Activated naive CD8-positive, alpha-beta T cell treated with anti-CD3 and anti-CD28 coated beads, Interleukin-2, amount 10 ng/mL, durations not matched to agents 7 days and 5 days (primary cell): ENCODE results near the gene GPR15LG. TPM values are rescaled to one million over a fixed set of nuclear protein-coding genes. Genes with fewer than 3 reads are reported as not detected.
"Not testable (repeated sequence)": the region's sequence is repeated elsewhere in the genome, so short reads cannot be mapped to it uniquely, and the experiment has no call there.

ENCODE experiments used
- ATAC-seq: fragments of 150-1000 bp; cut with Tn5 transposase; one replicate; pipeline ENCODE4 v1.10.0; 2021; ENCODE audit warnings: low read depth, moderate library complexity
- POLR2A ChIA-PET: fragments of 350-600 bp; sonication (Branson Sonifier 250); formaldehyde crosslinking; loops from one replicate; lab custom pipeline; 2021; ENCODE audit warnings: antibody characterized with exemption; lab: Charles Lee
- DNase-seq: peaks from one replicate; pipeline ENCODE4 v3.0.0; 2021
- H3K27ac Mint-ChIP-seq: one replicate; pipeline ENCODE4 v1.8.0; 2022; ENCODE audit warnings: mild to moderate bottlenecking, mixed read lengths
- H3K27me3 Mint-ChIP-seq: one replicate; pipeline ENCODE4 v1.8.0; 2022; ENCODE audit warnings: mild to moderate bottlenecking, moderate library complexity, mixed read lengths
- H3K36me3 Mint-ChIP-seq: one replicate; pipeline ENCODE4 v1.8.0; 2021; ENCODE audit warnings: mild to moderate bottlenecking, mixed read lengths
- H3K4me1 Mint-ChIP-seq: one replicate; pipeline ENCODE4 v1.8.0; 2021; ENCODE audit warnings: mixed read lengths
- H3K4me3 Mint-ChIP-seq: one replicate; pipeline ENCODE4 v1.8.0; 2022; ENCODE audit warnings: mild to moderate bottlenecking, moderate library complexity, mixed read lengths
- H3K9me3 Mint-ChIP-seq: one replicate; pipeline ENCODE4 v1.8.0; 2021; ENCODE audit warnings: mixed read lengths
- total RNA-seq, 2 experiments: library from RNA; stranded (reverse); gene quantifications; one replicate each; pipeline ENCODE4 v1.2.3, GENCODE V29; 2021

The GPR15LG gene
- not detected for total RNA-seq

GRCh38 chr10:84173501-84173929 lies at the start of gene GPR15LG:
Gene GPR15LG, plus strand, starts transcription at chr10:84173801. Its CDS starts 51 bp downstream, at chr10:84173852.
- no peaks in the 10 kb centered on the region for H3K27me3 Mint-ChIP-seq
- DNase-seq (no peak), ATAC-seq (no peak)
- no peaks in the 10 kb centered on the region for H3K9me3 Mint-ChIP-seq
- H3K36me3 Mint-ChIP-seq, result no peaks in the 10 kb centered on the region
- POLR2A ChIA-PET, result no interaction called here
- no peak within 1 kb of the TSS for H3K4me3 Mint-ChIP-seq
- H3K4me1 Mint-ChIP-seq, result peaks cover 4% of the 10 kb centered on the region
- H3K27ac Mint-ChIP-seq, result peak within 1 kb of the TSS; percentile 36

- H3K27ac Mint-ChIP-seq, H3K4me1 Mint-ChIP-seq, H3K36me3 Mint-ChIP-seq, POLR2A ChIA-PET, H3K4me3 Mint-ChIP-seq, ATAC-seq, DNase-seq: not testable (repeated sequence)
- H3K27me3 Mint-ChIP-seq, result peaks cover 11% of the 10 kb centered on the region
- peaks cover 13% of the 10 kb centered on the region for H3K9me3 Mint-ChIP-seq
Observed at GRCh38 chr10:84125910-84126784, 47.5 kb upstream of the GPR15LG start.

GRCh38 chr10:84126785-84127167 lies 46.8 kb upstream of the GPR15LG start:
- no peak for ATAC-seq
- DNase-seq, result no peak
- H3K27ac Mint-ChIP-seq, result no peak overlapping the region
- peaks cover 11% of the 10 kb centered on the region for H3K27me3 Mint-ChIP-seq
- H3K36me3 Mint-ChIP-seq, result peaks cover 2% of the 10 kb centered on the region
- H3K4me1 Mint-ChIP-seq, result no peaks in the 10 kb centered on the region
- H3K4me3 Mint-ChIP-seq, result no peak overlapping the region
- H3K9me3 Mint-ChIP-seq, result peaks cover 13% of the 10 kb centered on the region
- POLR2A ChIA-PET, result no interaction called here

GRCh38 chr10:84135836-84136235 lies 37.8 kb upstream of the GPR15LG start:
- H3K27ac Mint-ChIP-seq, result no peak overlapping the region
- ATAC-seq, result no peak

GRCh38 chr10:84137811-84138210 lies 35.8 kb upstream of the GPR15LG start:
- POLR2A ChIA-PET, result interaction anchor here (2.9 kb wide), 1 partner anchor 39 kb away, joined by 10 read pairs; no protein-coding TSS in a partner anchor
- Mint-ChIP-seq H3K27me3 (peaks cover 5% of the 10 kb centered on the region), H3K4me1 (peaks cover 22% of the 10 kb centered on the region), H3K9me3 (no peaks in the 10 kb centered on the region), H3K36me3 (peaks cover 2% of the 10 kb centered on the region), H3K4me3 (no peak overlapping the region), H3K27ac (no peak overlapping the region)
- DNase-seq, result no peak
- ATAC-seq, result no peak

More at GRCh38 chr10:84135836-84136235, 37.8 kb upstream of the GPR15LG start:
- H3K4me3 Mint-ChIP-seq, result no peak overlapping the region
- no peak for DNase-seq
- peaks cover 5% of the 10 kb centered on the region for H3K27me3 Mint-ChIP-seq
- no peaks in the 10 kb centered on the region for H3K36me3 Mint-ChIP-seq
- H3K4me1 Mint-ChIP-seq, result peaks cover 11% of the 10 kb centered on the region
- POLR2A ChIA-PET, result no interaction called here
- H3K9me3 Mint-ChIP-seq, result no peaks in the 10 kb centered on the region

- peaks cover 5% of the 10 kb centered on the region for H3K27me3 Mint-ChIP-seq
- H3K4me1 Mint-ChIP-seq, result peaks cover 22% of the 10 kb centered on the region
- ATAC-seq, result no peak
- H3K36me3 Mint-ChIP-seq, result peaks cover 5% of the 10 kb centered on the region
- H3K9me3 Mint-ChIP-seq, result no peaks in the 10 kb centered on the region
- POLR2A ChIA-PET, result interaction anchor here (1.0 to 2.9 kb wide), 4 partner anchors 10 to 197 kb away, joined by 4 to 12 read pairs (median 7); no protein-coding TSS in a partner anchor
- peak overlapping the region; percentile 98 for H3K27ac Mint-ChIP-seq
- peak overlapping the region; percentile 93 for H3K4me3 Mint-ChIP-seq
- no peak for DNase-seq
Observed at GRCh38 chr10:84138478-84139125, 35.0 kb upstream of the GPR15LG start.

GRCh38 chr10:84139126-84140035 lies 34.2 kb upstream of the GPR15LG start, which contains the start of gene GHITM:
Gene GHITM, plus strand, starts transcription at chr10:84139509. Its CDS starts 1,992 bp downstream, at chr10:84141501.
- Mint-ChIP-seq H3K4me3 (peak within 1 kb of the TSS; percentile 93), H3K9me3 (no peaks in the 10 kb centered on the region), H3K27me3 (peaks cover 2% of the 10 kb centered on the region), H3K4me1 (peaks cover 22% of the 10 kb centered on the region), H3K36me3 (peaks cover 9% of the 10 kb centered on the region), H3K27ac (peak within 1 kb of the TSS; percentile 98)
- ATAC-seq, result peak; percentile 95
- DNase-seq, result peak; percentile 99
- POLR2A ChIA-PET, result interaction anchor here (1.0 to 2.9 kb wide), 4 partner anchors 9 to 196 kb away, joined by 4 to 12 read pairs (median 7); no protein-coding TSS in a partner anchor

GRCh38 chr10:84140036-84140379 lies 33.6 kb upstream of the GPR15LG start:
- no peak for DNase-seq
- Mint-ChIP-seq H3K9me3 (no peaks in the 10 kb centered on the region), H3K36me3 (peaks cover 13% of the 10 kb centered on the region), H3K27me3 (peaks cover 2% of the 10 kb centered on the region), H3K4me1 (peaks cover 22% of the 10 kb centered on the region), H3K27ac (peak overlapping the region; percentile 98), H3K4me3 (peak overlapping the region; percentile 93)
- POLR2A ChIA-PET, result interaction anchor here (2.3 to 2.9 kb wide), 2 partner anchors 9 to 37 kb away, joined by 10 to 12 read pairs; no protein-coding TSS in a partner anchor
- ATAC-seq, result no peak

- Mint-ChIP-seq H3K27me3 (no peaks in the 10 kb centered on the region), H3K27ac (no peak overlapping the region), H3K36me3 (peaks cover 31% of the 10 kb centered on the region), H3K4me1 (peaks cover 8% of the 10 kb centered on the region), H3K9me3 (no peaks in the 10 kb centered on the region), H3K4me3 (no peak overlapping the region)
- DNase-seq (no peak), ATAC-seq (no peak)
- POLR2A ChIA-PET, result interaction anchor here (0.7 to 2.6 kb wide), 3 partner anchors 8 to 30 kb away, joined by 3 to 12 read pairs (median 5); partner anchors contain the start of gene GHITM
Observed at GRCh38 chr10:84147347-84147746, 26.3 kb upstream of the GPR15LG start.

- DNase-seq, H3K27me3 Mint-ChIP-seq, ATAC-seq, H3K9me3 Mint-ChIP-seq, H3K27ac Mint-ChIP-seq, H3K4me3 Mint-ChIP-seq, H3K4me1 Mint-ChIP-seq: not testable (repeated sequence)
- POLR2A ChIA-PET, result interaction anchor here (0.7 to 2.6 kb wide), 4 partner anchors 8 to 44 kb away, joined by 3 to 12 read pairs (median 4); partner anchors contain the start of gene GHITM
- peaks cover 29% of the 10 kb centered on the region for H3K36me3 Mint-ChIP-seq
Observed at GRCh38 chr10:84148006-84148597, 25.5 kb upstream of the GPR15LG start.

GRCh38 chr10:84149854-84150253 lies 23.7 kb upstream of the GPR15LG start:
- Mint-ChIP-seq H3K27ac (peak overlapping the region; percentile 16), H3K4me3 (no peak overlapping the region), H3K27me3 (no peaks in the 10 kb centered on the region), H3K36me3 (peaks cover 23% of the 10 kb centered on the region), H3K9me3 (no peaks in the 10 kb centered on the region), H3K4me1 (peaks cover 6% of the 10 kb centered on the region)
- DNase-seq (no peak), ATAC-seq (no peak)
- POLR2A ChIA-PET, result interaction anchor here (2.6 kb wide), 1 partner anchor 10 kb away, joined by 12 read pairs; the partner anchor contains the start of gene GHITM

GRCh38 chr10:84152769-84153168 lies 20.8 kb upstream of the GPR15LG start:
- Mint-ChIP-seq H3K4me3 (no peak overlapping the region), H3K9me3 (no peaks in the 10 kb centered on the region), H3K4me1 (peaks cover 16% of the 10 kb centered on the region), H3K27ac (no peak overlapping the region), H3K27me3 (no peaks in the 10 kb centered on the region), H3K36me3 (peaks cover 27% of the 10 kb centered on the region)
- ATAC-seq (no peak), DNase-seq (no peak)
- POLR2A ChIA-PET, result no interaction called here
